SU-DHL-6 (cell line): ENCODE results near the gene TSPYL1.

Experiments
- EZH2phosphoT487 ChIP-seq: fragments of 200-600 bp; sonication (generic), shearing (Covaris generic); conservative IDR thresholded peaks from 2 replicates; pipeline ENCODE4 v1.6.1; 2018; ENCODE audit warnings: mild to moderate bottlenecking, antibody characterized with exemption, low read length, moderate library complexity, mixed read lengths
- TF ChIP-seq, protein P1 (sequence below): fragments of 200-600 bp; sonication (generic); IDR thresholded peaks from one replicate; pipeline ENCODE4 v1.5.1; 2017; ENCODE audit warnings: antibody characterized with exemption, mild to moderate bottlenecking, low read length, moderate library complexity; ENCODE audit not compliant: insufficient read depth, poor library complexity, severe bottlenecking

- TF ChIP-seq, protein P1, sequence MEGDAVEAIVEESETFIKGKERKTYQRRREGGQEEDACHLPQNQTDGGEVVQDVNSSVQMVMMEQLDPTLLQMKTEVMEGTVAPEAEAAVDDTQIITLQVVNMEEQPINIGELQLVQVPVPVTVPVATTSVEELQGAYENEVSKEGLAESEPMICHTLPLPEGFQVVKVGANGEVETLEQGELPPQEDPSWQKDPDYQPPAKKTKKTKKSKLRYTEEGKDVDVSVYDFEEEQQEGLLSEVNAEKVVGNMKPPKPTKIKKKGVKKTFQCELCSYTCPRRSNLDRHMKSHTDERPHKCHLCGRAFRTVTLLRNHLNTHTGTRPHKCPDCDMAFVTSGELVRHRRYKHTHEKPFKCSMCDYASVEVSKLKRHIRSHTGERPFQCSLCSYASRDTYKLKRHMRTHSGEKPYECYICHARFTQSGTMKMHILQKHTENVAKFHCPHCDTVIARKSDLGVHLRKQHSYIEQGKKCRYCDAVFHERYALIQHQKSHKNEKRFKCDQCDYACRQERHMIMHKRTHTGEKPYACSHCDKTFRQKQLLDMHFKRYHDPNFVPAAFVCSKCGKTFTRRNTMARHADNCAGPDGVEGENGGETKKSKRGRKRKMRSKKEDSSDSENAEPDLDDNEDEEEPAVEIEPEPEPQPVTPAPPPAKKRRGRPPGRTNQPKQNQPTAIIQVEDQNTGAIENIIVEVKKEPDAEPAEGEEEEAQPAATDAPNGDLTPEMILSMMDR: no peak
- no peak for TF ChIP-seq EZH2phosphoT487
These were observed 12.1 kb upstream of the TSPYL1 start for GRCh38 chr6:116291701-116292396.
